ENCODE results near the gene TRIM47. TPM values are rescaled to one million over a fixed set of nuclear protein-coding genes. Genes with fewer than 3 reads are reported as not detected.

TRIM47 gene
- total RNA-seq, result 10 to 100 TPM; 47.4 to 79.0 (median 57.0) TPM

GRCh38 chr17:75878174-75878998, at the start of gene TRIM47:
Gene TRIM47, minus strand, starts transcription at chr17:75878581. Its CDS starts 33 bp downstream, at chr17:75878548.
- peaks cover 6 to 53% (median 41%) of the 10 kb centered on the region in 4 donors for H3K4me1 ChIP-seq
- peak; percentile 66 to 85 for TF ChIP-seq POLR2A (IDR thresholded peaks at IDR 0.05)
- peak in 1 of 2 donors; percentile 81 for TF ChIP-seq EP300 (IDR thresholded peaks at IDR 0.05)
- peak in 2 of 5 experiments; percentile 14 to 43 for TF ChIP-seq CTCF (IDR thresholded peaks at IDR 0.05)
- H3K4me3 ChIP-seq, result peak within 1 kb of the TSS; percentile 60 to 80 (median 70)
- H3K9me3 ChIP-seq, result no peaks in the 10 kb centered on the region
- DNase-seq (ENCODE audit: low spot score in 2 of 2), result peak; percentile 43 to 55
- H3K27ac ChIP-seq, result peak within 1 kb of the TSS; percentile 86 to 99 (median 92)
- peaks cover 0 to 24% (median 0%) of the 10 kb centered on the region in 3 donors for H3K36me3 ChIP-seq
- H3K27me3 ChIP-seq, result no peaks in the 10 kb centered on the region
- WGBS, 2 donors, result 1 to 4% methylated on average over 43 of the region's 87 CpGs

GRCh38 chr17:75927286-75927922, 49.0 kb upstream of the TRIM47 start:
- TF ChIP-seq CTCF (IDR thresholded peaks at IDR 0.05) (peak in 1 of 5 experiments; percentile 19), EP300 (IDR thresholded peaks at IDR 0.05) (no peak), POLR2A (IDR thresholded peaks at IDR 0.05) (no peak)
- H3K9me3 ChIP-seq, result no peaks in the 10 kb centered on the region
- 72 to 78% methylated on average over 4 to 6 of the region's 6 CpGs for WGBS, 2 donors

GRCh38 chr17:75926456-75926855, 48.1 kb upstream of the TRIM47 start:
- no peaks in the 10 kb centered on the region for H3K9me3 ChIP-seq
- no peak overlapping the region for H3K27ac ChIP-seq
- DNase-seq (ENCODE audit: low spot score in 2 of 2), result no peak
- H3K36me3 ChIP-seq, result peaks cover 0 to 60% (median 0%) of the 10 kb centered on the region in 3 donors
- WGBS, 2 donors, result 93 to 95% methylated on average over 4 of the region's 4 CpGs
- H3K4me1 ChIP-seq, result no peaks in the 10 kb centered on the region
- no peak overlapping the region for H3K4me3 ChIP-seq
- TF ChIP-seq POLR2A (IDR thresholded peaks at IDR 0.05) (no peak), EP300 (IDR thresholded peaks at IDR 0.05) (no peak), CTCF (IDR thresholded peaks at IDR 0.05) (no peak)
- H3K27me3 ChIP-seq, result no peaks in the 10 kb centered on the region

More at GRCh38 chr17:75927286-75927922, 49.0 kb upstream of the TRIM47 start:
- no peak for DNase-seq (ENCODE audit: low spot score in 2 of 2)
- Histone ChIP-seq H3K27ac (no peak overlapping the region), H3K4me1 (no peaks in the 10 kb centered on the region), H3K4me3 (no peak overlapping the region), H3K27me3 (no peaks in the 10 kb centered on the region), H3K36me3 (peaks cover 0 to 51% (median 0%) of the 10 kb centered on the region in 3 donors)

GRCh38 chr17:75925912-75926311, 47.5 kb upstream of the TRIM47 start:
- no peaks in the 10 kb centered on the region for H3K27me3 ChIP-seq
- no peaks in the 10 kb centered on the region for H3K4me1 ChIP-seq
- H3K36me3 ChIP-seq, result peaks cover 0 to 66% (median 0%) of the 10 kb centered on the region in 3 donors
- no peak for DNase-seq (ENCODE audit: low spot score in 2 of 2)
- no peak for TF ChIP-seq CTCF (IDR thresholded peaks at IDR 0.05)
- TF ChIP-seq POLR2A (IDR thresholded peaks at IDR 0.05), result no peak
- TF ChIP-seq EP300 (IDR thresholded peaks at IDR 0.05), result no peak
- 95 to 96% methylated on average over 12 to 15 of the region's 15 CpGs for WGBS, 2 donors
- H3K9me3 ChIP-seq, result no peaks in the 10 kb centered on the region
- no peak overlapping the region for H3K4me3 ChIP-seq
- no peak overlapping the region for H3K27ac ChIP-seq

GRCh38 chr17:75925103-75925502, 46.7 kb upstream of the TRIM47 start:
- 89 to 91% methylated on average over 11 of the region's 11 CpGs for WGBS, 2 donors
- Histone ChIP-seq H3K36me3 (peaks cover 0 to 74% (median 0%) of the 10 kb centered on the region in 3 donors), H3K27ac (no peak overlapping the region), H3K27me3 (no peaks in the 10 kb centered on the region), H3K4me1 (no peaks in the 10 kb centered on the region), H3K9me3 (no peaks in the 10 kb centered on the region), H3K4me3 (no peak overlapping the region)
- DNase-seq (ENCODE audit: low spot score in 2 of 2), result no peak
- TF ChIP-seq CTCF (IDR thresholded peaks at IDR 0.05) (no peak), EP300 (IDR thresholded peaks at IDR 0.05) (no peak), POLR2A (IDR thresholded peaks at IDR 0.05) (no peak)

All from tibial nerve (tissue), 4 donors.